Activated CD4-positive, alpha-beta T cell treated with anti-CD3 and anti-CD28 coated beads, Interleukin-2, amount 50 U/mL, for 16 hours (primary cell): ENCODE data around the gene SCML1.
A peak's percentile ranks its signal among the peaks of the same experiment; 100 is the strongest.

Source experiments
- DNase-seq: peaks from one replicate; pipeline ENCODE4 v3.0.0-alpha.2; 2020

SCML1 gene, protein sequence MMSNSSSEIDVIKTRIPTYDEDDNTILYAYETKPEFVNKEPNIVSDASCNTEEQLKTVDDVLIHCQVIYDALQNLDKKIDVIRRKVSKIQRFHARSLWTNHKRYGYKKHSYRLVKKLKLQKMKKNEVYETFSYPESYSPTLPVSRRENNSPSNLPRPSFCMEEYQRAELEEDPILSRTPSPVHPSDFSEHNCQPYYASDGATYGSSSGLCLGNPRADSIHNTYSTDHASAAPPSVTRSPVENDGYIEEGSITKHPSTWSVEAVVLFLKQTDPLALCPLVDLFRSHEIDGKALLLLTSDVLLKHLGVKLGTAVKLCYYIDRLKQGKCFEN

DNA sequence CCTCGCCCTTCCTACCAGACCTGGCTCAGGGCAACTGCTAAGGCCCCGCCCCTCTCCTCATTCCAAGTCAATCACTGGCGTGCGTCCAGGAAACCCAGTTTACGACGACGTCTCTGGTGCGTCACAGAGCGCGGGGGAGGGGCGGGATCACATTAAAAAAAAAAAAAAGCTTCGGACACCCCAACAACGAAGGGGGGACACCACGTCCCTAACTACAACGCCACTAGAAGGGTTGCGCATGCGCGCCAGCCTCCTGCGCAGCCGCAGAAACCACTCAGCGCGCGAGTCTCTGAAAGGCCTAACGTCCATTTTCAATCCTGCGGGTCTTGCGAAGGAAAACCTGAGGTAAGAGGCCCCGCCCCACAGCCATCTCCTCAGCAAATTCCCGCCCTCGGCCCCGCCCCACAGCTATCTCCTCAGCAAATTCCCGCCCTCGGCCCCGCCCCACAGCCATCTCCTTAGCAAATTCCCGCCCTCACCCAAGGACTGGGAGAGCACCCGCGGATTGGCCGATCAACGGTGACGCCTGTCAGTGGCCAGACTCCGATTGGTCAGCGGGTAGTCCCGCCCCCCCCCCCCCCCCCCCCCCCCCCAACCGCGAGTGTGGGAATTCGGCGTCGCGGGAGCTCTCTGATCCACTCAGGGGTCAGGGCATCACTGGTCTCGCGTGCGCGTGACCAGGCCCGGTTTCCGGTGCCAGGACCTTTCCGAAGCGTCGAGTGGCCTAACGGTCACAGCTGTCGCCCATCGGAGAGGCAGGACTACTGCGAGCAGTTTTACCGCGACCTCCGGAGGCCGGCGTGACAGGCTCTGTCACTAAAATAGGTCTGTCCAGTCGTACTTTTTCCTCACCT is at the start of gene SCML1:
Gene SCML1, plus strand, starts transcription at position 638 of the 854 bp plus-strand sequence. CDS start 6,694 bp downstream, outside the sequence.
- DNase-seq: peak; percentile 74

DNA sequence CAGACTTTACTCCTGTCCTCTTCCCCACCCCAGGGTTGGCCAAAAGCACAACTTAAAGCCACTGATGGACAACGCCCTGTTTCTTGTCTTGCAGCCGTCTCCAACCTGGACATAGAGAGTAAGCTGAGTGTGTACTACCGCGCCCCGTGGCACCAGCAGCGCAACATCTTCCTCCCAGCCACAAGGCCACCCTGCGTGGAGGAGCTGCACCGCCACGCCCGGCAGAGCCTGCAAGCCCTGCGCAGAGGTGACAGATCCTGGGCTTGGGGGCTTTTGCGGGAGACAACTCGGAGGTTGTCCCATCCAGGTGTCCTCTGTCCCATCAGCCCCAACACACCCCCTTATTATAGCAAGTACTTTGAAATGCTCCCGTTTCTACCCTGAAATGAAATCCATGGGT is 49.6 kb upstream of the SCML1 start:
- DNase-seq: no peak

DNA sequence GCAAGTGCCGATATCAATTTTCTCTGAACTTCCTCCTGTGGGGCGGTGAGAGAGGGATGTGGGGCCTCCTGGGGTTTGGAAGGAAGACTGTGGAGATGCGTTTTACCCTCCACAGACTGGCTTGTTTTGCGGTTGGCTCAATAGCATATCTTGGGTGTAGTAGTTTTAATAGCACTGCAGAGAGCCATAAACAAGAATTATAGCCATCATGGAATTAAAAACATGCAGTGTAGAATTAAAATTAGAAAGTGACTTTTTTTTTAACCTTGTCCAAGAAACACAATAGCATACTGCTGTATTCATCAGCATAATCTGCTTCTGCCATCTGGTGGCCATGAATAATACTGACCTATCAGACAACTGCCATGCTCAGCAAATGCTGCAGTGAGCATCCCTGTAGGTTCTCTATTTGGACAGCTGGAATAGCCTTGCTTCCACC is 47.3 kb upstream of the SCML1 start:
- DNase-seq: peak; percentile 48

DNA sequence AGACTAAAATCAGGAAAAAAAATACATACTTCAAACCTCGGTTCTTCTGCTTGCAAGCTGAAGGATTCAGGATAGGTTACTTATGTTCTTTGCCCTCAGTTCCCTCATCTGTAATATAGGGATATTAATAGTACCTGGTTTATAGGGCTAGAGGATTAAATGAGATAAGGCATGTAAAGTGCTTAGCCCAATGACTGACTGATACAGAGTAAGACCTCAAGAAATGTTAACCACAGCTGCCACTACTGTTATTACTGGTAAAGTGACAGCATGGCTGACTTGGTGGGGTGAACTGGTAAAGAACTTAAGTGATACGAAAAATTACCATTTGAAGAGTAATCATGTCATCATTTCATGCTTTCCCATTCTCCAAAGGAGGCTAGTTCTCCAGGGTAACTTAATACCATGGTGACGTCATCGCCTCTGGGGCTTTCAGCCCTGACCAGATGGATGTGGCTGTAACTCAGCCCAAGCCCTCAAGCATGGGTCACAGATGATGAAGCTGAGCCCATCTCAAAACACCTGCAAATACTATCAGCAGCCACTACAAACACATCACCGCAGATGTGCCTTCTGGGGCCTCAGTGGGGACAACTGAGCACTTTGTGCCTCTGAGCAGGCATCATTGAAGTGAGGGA is 44.5 kb upstream of the SCML1 start:
- peak; percentile 26 for DNase-seq

DNA sequence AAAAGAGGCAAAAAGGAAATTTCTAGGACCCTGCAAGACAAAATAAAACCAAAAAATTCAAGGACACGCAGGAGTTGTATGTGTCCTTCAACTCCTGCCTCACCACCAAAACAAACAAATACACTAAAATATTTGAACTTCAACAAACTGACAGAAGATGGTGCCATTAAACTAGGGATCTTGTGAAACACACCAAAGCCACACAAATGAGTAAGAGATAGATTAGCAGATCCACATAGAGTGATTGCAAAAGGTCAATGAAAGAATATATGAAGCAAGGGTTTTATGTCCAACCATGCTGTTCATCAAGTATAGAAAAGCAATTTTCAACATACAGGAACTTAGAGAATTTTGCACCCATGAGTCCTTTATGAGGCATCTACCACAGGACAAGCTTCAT is 40.1 kb upstream of the SCML1 start:
- DNase-seq: no peak

DNA sequence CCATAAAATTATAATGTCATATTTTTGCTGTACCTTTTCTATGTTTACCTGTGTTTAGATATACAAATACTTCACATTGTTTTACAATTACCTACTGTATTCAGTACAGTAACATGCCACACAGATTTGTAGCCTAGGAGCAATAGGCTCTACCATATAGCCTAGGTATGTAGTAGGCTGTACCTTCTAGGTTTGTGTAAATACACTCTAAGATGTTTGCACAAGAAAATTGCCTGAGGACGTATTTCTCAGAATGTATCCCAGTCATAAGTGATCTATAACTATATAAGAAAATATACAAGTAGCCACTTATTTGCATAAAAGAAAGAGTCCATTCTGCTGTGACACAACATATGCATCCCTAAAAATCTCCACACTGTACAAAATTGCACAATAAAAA is 36.3 kb upstream of the SCML1 start:
- no peak for DNase-seq

DNA sequence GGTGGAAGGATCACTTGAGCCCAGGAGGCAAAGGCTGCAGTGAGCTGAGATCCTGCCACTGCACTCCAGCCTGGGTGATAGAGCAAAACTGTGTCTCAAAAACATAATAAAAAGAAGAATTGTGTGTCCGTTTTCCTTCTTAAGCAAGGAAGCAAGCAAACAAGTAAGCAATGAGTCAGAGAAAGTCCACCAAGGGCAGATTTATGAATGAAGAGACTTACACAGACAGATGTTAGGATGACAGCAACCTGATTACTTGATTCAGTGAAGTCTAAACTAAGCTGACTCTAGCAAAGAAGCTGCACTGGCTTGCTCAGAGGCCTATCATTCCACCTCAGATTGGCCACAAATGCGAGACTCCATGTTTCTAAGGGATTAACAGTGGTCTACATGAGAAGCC is 34.1 kb upstream of the SCML1 start:
- no peak for DNase-seq

DNA sequence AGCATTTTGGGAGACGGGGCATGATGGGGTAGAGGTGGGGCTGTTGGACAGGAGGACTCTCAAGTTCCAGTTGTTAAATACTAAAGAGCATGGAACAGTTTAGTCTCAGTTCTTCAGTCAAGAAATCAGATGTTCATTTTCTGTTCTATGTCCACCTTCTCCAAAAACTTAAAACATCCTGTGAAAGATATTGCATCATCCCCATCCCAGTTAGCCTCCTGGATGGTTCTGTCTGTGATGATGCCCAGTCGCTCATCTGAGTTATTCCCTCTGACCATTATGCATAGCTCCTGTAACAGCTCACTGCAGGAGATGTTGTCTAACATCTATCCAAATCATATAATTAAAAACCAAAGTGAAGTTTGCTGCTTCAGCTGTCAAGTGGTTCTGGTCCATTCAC is 32.1 kb upstream of the SCML1 start:
- DNase-seq: no peak

DNA sequence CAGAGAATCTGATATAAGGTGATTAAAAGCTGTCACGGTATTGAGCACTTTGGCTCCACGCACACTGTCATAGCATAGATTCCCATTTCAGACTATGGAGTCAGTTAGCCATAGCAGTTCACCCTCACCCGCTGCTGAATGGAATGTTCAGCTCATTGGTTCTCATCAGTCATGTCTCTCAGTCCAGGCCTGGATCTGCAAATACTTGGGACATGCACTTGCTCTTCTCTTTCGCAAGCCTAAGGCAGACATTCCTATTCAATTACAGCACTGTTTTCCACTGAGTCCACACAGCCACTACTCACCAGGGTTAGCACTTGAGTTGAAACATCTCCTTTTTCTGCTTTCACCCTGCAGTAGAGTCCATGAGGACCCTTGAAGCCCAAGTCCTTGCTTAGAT is 30.6 kb upstream of the SCML1 start:
- DNase-seq: no peak

DNA sequence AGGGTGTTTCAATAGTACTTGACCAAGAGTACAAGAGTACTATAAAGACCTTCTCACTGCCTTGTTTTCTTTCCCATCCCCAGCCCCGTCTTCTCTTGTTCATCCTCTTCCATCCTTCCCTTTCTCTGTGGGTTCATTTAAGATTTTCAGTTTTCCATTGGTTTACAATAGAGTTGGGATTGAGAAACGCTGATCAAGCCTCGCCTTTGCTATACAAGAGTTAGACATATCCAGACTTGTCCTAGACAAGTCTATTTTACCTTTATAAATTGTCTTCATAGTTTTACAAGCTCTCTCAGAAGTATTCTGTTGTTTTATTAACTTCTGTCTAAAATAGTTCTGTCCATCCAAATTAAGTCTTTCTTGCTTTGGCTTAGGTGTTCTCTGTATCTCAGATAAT is 29.6 kb upstream of the SCML1 start:
- DNase-seq: no peak

DNA sequence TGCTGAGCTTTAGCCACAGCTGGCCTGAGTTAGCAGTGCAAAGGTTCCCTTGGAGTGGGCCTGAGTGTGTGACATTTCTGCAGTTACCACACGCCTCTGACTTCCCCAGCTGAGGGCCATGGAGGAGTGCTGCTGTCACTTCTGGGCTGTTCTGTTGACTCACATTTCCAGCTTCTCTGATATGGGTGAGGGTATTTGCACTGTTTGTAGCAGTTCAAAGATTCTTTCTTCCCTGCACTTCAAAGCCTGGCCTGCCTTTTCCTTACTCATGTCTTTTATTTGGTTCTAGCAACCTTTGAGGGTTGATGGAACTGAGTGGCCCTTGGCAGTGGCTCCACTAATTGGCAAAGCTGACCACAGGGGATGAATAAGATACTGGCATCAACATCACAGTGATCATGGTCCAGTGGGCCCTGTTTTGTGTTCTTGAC is 26.4 kb upstream of the SCML1 start:
- DNase-seq: no peak

DNA sequence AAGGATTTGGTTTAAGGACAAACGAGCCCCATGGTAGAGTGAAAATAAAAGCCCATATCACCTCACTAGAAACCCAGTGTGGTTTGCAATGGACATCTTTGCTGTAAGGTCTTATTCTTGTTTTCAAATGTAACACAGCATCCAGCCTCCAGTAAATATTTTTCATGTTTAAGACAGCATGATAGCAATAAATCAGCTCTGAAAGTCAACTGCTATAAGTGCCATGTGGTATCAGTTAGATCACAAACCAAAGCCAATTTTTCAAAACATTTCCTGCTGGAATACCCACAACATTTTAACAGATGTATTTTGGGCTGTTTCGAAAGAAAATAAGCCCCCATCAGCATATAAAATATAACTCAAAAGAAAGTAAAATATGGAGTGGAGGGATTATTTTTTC is 24.0 kb upstream of the SCML1 start:
- no peak for DNase-seq

DNA sequence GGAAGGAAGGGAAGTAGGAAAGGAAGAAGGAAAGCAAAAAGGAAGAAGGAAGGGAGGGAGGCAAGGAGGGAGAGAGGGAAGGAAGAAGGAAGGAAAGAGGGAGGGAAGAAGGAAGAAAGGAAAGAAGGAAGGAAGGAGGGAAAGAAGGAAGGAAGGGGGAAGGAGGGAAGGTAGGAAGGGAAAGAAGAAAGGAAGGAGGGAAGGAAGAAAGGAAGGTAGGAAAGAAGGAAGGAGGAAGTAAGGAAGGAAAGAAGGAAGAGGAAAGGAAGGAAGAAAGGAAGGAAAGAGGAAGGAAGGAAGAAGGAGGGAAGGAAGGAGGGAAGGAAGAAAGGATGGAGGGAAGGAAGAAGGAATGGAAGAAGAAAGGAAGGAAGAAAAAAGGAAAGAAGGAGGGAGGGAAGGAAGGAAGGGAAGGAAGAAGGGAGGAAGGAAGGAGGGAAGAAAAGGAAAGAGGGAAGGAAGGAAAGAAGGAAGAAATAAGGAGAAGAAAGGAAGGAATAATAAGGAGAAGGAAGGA is 18.6 kb upstream of the SCML1 start:
- DNase-seq: no peak

DNA sequence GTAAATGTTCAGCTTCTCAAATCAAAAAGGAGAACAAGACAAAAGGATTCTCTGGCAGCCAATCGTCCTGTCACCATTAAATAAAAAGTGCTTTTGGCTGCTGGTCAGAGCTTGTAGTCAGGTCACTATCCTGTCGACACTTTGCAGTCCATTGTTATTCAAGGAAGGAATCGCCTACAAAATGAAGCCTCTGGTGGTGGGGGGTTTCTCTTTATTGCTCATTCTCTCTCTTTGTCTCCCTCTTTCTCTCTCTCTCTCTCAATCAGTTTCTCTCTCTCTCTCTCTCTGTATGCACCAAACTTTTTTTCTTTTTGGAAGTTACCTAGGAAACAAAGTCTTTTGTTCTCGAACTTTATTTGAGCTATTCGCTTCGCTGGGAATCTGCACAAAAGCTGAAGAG is 17.6 kb upstream of the SCML1 start:
- DNase-seq: no peak

DNA sequence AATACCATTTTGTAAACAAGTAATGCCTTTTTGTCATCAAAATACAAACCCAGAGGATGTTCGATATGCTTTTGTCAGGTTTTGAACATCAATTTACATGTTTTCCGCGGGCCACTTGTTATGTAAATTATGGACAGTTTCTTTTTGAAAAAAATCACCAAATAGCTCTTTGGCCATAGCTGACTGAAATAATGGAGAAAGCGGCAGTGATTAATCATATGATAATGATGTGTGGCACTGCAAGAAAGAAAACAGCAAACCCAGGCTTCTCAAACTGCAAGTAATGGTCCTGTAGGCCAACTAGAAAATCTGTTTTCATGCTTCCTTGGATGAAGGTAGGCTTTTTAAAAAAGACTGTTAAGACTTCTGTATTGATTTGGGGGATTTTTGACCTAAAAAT is 15.6 kb upstream of the SCML1 start:
- no peak for DNase-seq

DNA sequence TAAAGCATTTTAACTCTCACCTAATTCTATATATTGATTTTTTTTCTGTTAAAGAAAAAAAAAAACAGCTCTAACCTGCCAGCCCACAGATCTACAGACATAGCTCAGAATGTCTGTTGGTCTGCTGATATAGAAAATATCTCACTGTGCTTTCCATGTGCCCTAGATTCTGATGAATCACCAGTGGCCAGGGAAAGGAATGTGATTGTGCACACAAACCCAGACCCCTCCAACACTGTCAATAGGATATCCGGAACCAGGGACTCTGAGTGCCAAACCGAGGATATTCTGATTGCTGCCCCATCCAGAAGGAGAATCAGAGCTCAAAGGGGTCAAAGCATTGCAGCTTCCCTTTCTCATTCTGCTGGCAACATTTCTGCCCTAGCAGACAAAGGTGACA is 12.1 kb upstream of the SCML1 start:
- DNase-seq: no peak

DNA sequence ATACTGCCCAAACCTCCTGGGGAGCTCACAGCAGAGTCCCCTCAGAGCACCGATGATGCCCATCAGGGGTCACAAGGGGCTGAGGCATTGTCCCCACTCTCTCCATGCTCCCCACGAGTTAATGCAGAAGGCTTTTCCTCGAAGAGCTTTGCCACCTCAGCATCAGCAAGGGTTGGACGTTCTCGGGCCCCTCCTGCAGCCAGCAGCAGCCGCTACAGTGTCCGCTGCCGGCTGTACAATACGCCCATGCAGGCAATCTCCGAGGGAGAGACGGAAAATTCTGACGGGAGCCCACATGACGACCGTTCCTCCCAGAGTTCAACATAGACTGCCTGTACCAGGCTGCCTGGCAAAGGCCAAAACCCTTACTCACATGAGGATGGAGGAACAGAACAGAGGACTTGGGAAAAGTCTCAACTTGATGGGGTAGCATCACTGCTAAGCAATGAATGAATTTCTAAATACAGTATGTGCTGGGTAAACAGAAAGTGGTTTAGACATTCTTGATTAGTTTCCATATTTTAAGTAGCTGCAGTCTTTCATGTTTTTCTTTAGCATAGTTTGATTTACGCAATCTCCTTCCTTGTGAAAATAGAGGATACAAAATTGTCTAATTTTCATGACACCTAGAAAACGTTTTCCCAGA is 5.0 kb upstream of the SCML1 start:
- DNase-seq: no peak

DNA sequence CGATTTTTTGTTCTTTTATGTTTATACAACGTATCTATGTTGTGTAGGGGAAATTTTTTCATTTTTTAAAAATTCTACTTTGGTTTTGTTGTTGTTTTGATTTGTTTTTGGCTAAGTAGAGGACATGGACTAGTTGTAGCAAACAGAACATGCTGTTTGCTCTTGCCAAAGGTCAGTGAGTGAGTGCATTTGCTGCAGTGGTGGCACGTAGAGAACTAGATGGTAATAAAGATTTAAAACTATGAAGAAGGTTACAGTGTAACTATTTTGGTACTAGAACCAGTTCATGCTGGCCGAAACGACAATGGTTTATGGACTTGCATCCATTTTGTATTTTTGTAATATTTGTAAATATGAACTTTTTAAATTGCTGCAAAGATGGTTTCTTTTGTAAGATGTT is 1.9 kb upstream of the SCML1 start:
- DNase-seq: no peak

DNA sequence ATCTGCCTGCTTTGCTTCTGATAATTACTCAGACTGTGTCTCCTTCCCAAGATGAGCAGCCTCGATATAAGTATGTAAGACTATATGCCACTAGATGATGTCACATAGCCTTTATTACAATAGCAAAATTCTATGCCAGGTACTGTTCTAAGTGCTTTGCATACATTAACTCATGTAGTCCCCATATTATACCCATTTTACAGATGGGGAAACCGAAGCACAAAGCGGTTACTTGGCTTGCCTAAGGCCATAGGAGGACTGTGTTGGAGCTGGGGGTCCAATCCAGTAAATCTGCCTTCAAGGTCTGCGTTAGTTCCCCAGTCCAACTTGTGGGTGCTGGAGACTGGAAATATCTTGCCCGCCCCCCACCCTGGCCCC is 826 bp upstream of the SCML1 start:
- no peak for DNase-seq

DNA sequence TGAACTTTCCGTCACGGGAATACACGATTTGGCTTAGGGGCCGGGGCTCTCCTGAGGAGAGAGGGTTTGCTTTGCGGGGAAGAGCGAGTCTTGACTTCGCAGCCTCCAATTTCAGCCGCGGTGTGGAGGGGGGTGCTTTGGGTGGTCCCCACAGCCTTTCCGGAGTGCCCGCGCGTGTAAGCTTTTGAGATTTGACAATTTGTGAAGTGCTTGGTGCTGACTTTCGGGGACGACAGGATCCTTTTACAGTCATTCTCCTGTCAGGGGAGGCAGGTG is 355 bp downstream of the SCML1 start:
- no peak for DNase-seq

DNA sequence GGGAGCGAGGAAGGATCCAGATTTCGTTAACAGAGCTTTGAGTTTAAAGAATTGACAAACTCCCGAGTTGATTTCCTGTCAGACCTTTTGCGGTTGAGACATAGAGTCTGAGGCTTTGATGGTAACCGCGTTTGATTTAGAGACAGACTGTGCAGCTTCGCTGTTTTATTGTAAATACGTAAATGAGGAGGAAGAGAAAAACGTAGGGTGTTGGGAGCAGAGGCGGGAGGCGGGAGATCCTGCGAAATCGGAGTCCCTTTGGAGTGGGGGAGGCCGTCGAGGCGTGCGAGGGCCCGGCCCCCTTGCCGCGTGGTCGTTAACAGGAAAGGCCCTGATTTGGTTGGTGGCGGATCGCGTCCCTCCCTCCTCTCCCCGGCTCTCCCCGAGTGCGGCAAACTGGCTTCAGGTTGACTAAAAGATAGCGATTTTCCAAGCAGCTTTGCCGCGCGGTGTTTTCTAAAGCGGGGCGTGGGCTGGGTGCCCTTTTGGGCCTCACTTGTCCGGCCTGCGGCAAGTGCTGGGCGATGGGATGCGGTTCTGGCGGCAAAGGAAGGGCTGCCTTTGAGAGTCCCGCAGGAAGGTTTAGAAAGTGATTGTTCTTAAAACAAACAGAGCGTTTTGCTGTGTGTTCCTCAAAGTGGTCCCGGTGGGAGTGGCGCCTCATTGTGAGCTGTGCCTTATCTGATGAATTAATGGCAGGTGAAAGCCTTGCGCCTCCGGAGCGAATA is 857 bp downstream of the SCML1 start:
- DNase-seq: peak; percentile 20

DNA sequence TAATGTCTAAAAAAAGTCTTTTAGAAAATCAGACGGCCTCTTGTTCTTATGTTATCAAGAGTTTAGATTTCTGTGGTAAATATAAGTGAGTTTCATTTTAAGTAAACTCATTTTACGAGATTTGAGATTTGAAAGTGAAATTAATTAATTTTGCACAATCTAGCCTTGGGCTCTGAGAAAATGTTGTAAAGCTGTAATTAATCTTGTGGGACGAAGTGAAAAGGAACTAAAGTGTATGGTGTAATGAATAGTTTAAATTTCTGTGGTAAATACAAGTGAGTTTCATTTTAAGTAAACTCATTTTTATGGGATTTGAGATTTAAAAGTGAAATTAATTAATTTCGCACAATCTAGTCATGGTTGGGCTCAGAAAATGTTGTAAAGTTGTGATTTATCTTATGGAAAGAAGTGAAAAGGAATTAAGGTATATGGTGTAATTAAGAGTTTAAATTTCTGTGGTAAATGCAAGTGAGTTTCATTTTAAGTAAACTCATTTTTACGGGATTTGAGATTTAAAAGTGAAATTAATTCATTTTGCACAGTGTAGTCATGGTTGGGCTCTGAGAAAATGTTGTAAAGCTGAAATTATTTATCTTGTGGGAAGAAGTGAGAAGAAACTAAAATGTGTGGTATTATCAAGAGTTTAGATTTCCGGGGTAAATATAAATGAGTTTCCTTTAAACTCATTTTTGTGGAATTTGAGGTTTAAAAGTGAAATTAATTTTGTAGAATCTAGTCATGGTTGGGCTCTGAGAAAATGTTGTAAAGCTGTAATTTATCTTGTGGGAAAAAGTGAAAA is 1.6 kb downstream of the SCML1 start:
- DNase-seq: peak; percentile 14
